ENCODE measurements around the gene RAET1L.
"Not testable (repeated sequence)": the region's sequence is repeated elsewhere in the genome, so short reads cannot be mapped to it uniquely, and the experiment has no call there.

Gene RAET1L

DNA sequence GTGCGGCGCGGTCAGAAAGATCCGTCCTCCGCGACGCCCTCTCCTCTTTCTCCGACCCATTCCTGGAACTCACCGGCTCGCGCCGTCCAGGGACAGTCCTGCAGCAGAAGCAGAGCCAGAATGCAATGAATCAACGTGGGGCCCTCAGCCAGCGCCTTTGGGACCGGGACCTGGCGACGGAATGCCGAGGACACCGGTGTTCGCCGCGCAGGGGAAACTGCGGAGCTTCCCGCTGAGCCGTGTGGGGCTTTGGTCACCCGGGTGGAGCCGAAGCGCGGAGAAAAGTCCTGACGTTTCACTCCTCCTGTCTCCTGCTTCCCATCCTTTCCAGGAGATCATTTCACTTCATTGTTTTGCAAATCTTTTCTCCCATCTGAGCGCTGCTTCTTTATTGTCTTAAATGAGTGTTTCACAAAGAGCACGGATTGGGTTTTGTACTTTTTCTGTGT, 35.1 kb downstream of the RAET1L start:
- DNase-seq, result no peak

DNA sequence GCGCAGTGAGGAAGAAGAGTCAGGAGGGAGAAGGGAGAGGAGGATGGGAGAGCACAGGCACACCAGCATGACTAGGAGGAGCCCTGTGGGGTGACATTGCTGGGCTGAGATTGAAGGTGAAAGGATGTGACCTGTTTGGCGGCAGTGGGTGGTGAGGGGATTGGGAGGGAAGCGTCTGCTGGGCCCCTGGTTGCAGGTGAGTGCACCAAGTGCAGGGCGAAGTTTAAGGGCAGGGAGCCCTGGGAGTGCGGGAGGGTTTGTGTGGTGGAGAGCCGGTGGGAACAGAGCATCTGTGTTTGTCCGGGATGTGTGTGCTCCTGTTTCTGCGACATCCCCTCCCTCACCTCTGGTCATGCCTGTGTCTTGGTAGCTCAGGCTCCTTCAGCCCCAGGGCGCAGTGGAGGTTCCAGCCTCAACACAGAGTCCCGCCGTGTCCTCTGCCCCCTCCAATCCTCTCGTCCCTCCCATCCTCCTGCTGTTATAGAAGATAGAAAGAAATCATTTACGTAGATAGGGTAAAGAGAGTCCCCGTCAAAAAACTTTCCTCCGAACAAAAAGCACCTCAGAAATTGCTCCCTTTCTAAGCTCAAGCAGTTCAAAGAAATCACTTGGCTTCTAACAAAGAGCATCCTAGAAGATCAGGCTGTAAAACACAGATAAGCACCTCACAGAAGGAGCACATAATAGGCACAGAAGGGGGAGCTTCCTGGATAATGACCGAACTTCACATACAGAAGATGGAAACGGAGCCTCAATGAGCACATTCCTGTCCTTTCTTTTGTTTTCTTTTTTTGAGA, 36.6 kb downstream of the RAET1L start:
- DNase-seq, result no peak

DNA sequence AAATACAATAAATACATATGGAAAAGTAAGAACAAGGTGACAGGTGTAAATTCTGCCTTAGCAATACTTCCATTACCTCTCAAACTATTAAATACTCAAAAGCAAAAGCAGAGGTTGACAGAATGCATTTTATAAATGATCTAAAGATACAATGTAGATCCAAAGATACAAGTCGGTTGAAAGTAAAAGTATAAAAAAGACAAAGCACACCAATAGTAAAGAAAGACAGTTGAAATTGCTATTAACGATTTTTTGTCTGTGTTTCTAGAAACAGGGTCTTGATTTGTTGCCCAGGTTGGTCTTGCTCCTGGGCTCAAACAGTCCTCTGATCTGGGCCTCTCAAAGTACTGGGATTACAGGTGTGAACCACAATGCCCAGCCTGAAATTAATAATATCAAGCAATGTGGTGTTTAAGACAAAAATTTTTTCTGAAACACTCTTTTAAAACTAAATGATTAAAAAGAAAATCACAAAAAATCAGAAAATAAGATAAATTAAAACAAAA, 37.7 kb downstream of the RAET1L start:
- no peak for DNase-seq

DNA sequence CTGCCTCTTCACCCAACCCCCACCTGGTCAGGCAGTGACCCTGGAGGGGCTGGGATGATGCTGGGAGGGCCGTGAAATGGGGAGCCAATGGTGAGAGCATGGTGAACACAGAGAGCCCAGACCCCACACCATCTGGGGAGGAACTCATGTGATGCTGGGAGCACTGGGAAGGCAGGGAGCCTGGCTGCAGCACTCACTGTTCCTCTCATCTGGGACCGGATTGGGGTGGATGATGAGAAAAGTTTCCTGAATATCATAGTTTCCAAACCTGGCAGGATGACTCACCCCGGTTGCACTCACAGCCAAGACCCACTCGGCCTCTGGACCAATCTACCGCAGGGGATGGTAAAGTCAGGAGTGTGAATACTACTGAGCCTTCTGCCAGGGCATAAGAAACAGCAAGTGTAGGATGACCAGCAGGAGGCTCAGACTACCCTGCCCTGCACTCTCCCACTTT, 39.8 kb downstream of the RAET1L start:
- peak; percentile 9 for DNase-seq

DNA sequence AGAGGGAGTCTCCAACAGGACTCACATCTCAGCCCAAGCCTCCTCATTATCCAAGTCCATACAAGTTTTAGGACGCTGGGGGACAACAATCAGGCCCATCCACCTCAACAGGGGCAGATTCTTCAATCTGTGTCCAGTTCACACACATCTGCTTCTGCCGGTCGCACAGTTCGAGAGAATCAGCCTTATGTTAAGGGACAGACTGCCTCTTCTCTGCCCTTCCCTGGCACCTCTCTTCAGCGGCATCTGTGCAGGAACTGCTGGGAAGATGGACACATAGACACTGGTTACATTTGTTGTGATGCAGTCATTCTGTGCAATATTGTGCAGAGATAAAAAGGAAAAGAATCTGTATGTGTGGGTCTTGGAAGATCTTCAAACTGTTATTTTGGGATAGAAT, 40.6 kb downstream of the RAET1L start:
- no peak for DNase-seq

DNA sequence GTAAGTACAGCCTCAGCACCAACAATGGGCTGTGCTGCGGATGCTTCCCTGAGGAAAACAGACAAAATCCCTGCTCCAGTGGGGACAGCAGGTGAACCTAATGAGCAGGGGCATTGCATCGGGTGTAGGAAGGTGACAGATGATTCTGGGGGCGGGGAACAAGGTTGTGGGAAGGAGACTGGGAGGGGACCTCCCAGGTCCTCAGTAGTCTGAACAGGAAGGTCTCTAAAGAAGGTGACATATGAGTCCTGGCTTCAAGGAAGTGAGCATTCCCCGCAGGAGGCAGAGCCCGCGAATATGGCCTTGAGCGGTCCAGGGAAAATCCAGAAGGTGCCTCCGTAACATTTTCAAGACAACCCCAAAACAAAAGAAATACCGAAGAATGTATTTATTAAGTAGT, 42.2 kb downstream of the RAET1L start:
- DNase-seq, result no peak

DNA sequence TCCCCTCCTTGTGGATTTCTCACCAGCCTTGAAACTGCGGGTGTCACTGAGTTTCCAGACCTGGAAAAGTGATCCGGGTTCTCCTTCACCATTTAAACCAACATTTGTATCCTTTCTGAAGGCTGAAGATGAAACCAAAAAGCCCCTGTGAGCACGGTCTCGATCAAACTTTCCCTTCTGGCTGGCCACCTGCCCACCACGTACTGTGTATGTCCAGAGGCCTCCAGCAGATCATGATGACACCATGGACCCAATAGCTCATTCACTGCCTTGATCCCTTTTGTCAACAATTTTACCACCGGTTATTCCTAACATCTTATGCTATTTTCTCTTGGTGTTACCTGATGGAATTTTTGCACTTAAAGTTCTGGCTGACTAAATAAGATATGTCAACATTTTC, 46.0 kb downstream of the RAET1L start:
- no peak for DNase-seq

DNA sequence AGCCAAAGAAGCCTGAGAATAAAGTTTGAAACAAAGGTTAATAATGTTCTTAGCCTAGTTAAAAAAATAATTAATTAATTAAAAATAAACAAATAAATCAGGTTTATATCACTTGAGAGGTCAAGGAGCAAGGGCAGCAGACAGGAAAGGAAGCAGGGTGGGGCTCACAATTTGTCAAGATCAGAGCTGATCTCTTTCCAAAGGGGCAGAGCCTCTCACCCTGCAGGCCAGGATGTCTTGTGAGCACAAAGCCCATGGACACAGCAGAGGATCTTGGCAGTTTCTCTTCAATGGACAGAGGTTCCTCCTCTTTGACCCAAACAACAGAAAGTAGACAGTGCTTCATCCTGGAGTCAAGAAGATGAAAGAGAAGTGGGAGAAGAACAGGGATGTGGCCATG, 46.7 kb downstream of the RAET1L start:
- no peak for DNase-seq

DNA sequence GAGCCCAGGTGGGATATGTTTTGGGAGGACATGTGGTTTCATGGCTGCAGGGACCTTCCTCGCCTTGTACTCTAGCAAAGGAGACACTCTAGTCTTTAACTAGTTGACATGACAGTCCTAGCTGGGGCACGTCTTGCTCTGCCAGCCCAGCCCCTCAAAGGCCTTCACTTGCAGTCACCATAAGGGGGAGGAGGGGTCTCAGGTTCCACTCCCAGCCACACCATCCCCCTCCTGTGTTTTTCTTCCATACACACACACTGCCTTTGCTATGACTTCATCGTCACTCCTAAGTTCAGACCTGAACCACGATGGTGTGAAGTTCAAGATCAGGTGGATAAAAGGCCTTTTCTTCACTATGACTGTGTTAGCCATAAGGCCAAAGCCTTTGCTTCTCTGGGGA, 48.1 kb downstream of the RAET1L start:
- no peak for DNase-seq

DNA sequence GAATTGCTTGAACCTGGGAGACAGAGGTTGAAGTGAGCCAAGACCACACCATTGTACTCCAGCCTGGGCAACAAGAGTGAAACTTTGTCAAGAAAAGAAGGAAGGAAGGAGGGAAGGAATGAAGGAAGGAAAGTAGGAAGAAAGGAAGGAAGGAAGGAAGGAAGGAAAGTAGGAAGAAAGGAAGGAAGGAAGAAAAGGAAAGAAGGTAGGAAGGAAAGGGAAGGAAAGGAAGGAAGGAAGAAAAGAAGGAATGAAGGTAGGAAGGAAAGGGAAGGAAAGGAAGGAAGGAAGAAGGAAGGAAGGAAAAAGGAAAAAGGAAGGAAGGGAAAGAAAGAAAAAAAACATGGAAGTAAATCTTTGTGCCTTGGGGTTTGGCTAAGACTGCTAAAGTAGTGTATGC, 49.9 kb downstream of the RAET1L start:
- DNase-seq, result no peak

DNA sequence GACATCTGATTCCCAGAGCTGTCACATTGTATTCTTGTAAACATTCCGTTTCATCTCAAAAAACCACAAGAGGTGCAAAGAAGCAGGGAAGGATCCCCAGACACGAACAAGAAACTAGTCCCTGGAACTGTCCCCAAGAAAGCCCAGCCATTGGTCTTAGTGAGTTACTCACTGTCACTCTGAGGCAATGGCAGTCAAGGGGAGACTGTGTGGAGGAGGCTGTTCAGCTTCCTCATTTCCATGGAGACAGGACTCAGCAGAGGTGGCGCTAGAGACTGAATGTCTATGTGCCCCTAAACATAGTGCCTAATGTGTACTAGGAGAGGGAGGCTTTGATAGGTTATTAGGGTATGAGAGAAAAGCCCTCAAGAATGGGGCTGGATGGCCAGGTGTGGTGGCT, 50.5 kb downstream of the RAET1L start:
- DNase-seq, result no peak

DNA sequence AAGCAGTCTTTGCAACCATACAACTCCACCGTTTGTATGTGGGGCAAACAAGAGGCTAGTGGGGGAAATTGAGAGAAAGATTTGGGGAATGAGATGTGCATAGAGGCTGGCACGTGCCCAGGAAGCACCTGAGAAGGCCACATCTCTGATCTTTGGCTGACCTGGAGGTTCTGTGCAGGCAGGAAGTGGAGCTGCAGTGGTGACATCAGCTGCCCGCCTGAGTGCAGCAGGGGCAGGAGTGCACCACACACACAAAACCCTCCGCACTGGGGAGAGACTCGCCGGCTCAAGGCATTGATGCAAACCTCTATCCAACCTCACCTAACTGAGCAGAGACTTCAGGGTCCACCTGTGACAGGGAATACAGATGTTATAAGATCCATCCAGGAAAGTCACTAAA, 50.9 kb downstream of the RAET1L start:
- DNase-seq, result not testable (repeated sequence)

DNA sequence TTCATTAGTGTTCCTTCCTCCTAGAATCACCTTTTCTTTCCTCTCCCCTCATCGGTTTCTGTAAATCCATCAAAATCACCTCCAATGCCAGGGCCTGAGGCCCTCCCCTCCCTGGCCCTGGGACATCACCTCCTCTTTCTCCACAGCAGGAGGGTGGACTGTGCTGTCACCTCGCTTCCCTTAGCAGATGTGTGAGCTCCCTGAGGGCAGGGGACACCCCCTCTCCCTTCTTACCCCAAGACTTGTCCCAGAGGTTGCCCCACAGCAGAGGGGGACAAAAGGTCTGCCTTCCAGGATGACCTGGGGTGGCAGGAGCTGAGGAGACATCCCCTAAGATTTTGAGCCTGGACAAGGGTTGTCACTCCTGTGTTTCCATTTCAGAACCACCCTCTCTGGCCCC, 55.7 kb downstream of the RAET1L start:
- no peak for DNase-seq

DNA sequence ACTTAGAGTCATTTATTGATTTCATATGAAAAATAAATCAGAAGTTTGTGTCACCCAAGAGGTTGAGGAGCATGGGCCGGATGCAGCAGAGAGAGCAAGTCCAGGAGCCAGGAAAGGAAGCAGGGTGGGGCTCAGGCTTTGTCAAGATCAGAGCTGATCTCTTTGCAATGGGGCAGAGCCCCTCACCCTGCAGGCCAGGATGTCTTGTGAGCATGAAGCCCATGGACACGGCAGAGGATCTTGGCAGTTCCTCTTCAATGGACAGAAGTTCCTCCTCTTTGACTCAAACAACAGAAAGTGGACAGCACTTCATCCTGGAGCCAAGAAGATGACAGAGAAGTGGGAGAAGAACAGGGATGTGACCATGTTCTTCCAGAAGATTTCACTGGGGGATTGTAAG, 56.4 kb downstream of the RAET1L start:
- DNase-seq, result not testable (repeated sequence)
